Measurements from ENCODE around the gene ZNF668. TPM values are rescaled to one million over a fixed set of nuclear protein-coding genes. Genes with fewer than 3 reads are reported as not detected.

The ZNF668 gene
- total and polyA plus RNA-seq, 2 of the 13 experiments (the other 11 are each of a cell fraction or from before 2014, with no cell fraction given): 3.8 to 9.8 TPM

GRCh38 chr16:31032736-31033708 lies 41.0 kb downstream of the ZNF668 start, which contains the start of gene STX4 (continued):
- TF ChIP-seq ZNF766 (CRISPR knock-in tag; IDR thresholded peaks at IDR 0.05; ENCODE audit: borderline replicate concordance) (peak; percentile 78; the same call in 1 of the 2 replicates), ARHGAP35 (CRISPR knock-in tag; IDR thresholded peaks at IDR 0.05; ENCODE audit: borderline replicate concordance) (peak; percentile 96; the same call in 1 of the 2 replicates), MAX (IDR thresholded peaks at IDR 0.05) (peak; percentile 95), ZNF205 (CRISPR knock-in tag; IDR thresholded peaks at IDR 0.05) (peak; percentile 78), AKNA (CRISPR knock-in tag; IDR thresholded peaks at IDR 0.05; ENCODE audit: borderline replicate concordance) (peak; percentile 54; the same call in 1 of the 2 replicates), ZFP62 (CRISPR knock-in tag; IDR thresholded peaks at IDR 0.05) (no peak), KLF15 (CRISPR knock-in tag; IDR thresholded peaks at IDR 0.05; ENCODE audit: borderline replicate concordance) (0 out of 2 replicates have a peak, but pooled peaks have one; percentile 53), EEA1 (CRISPR knock-in tag; IDR thresholded peaks at IDR 0.05; ENCODE audit: borderline replicate concordance) (peak; percentile 70; the same call in 1 of the 2 replicates), BCL6 (CRISPR knock-in tag; IDR thresholded peaks at IDR 0.05) (peak; percentile 52), ASH2L (IDR thresholded peaks at IDR 0.05; ENCODE audit: insufficient read length, low read depth, low read length) (peak; percentile 49), IRF1 (CRISPR knock-in tag; IDR thresholded peaks at IDR 0.05; ENCODE audit: low read depth) (no peak), TGIF2 (CRISPR knock-in tag; IDR thresholded peaks at IDR 0.05) (peak; percentile 56), MXI1 (IDR thresholded peaks at IDR 0.05; ENCODE audit: borderline replicate concordance, low read depth, low read length) (peak; percentile 75; the same call in 2 of the 3 replicates), NONO (IDR thresholded peaks at IDR 0.05) (no peak), NONO (CRISPR knock-in tag; conservative IDR thresholded peaks at IDR 0.05) (peak; percentile 77; the same call in 1 of the 2 replicates), SPEN (CRISPR knock-in tag; IDR thresholded peaks at IDR 0.05; ENCODE audit: low read depth) (peak; percentile 95), HOXA9 (CRISPR knock-in tag; IDR thresholded peaks at IDR 0.05; ENCODE audit: borderline replicate concordance) (no peak), ZNF496 (CRISPR knock-in tag; IDR thresholded peaks at IDR 0.05; ENCODE audit: insufficient replicate concordance) (no peak), KLF9 (CRISPR knock-in tag; IDR thresholded peaks at IDR 0.05; ENCODE audit: low read depth) (no peak), THYN1 (CRISPR knock-in tag; IDR thresholded peaks at IDR 0.05; ENCODE audit: borderline replicate concordance, low read depth) (0 out of 2 replicates have a peak, but pooled peaks have one; percentile 42), SKI (IDR thresholded peaks at IDR 0.05; ENCODE audit: partially characterized antibody) (no peak), PREB (CRISPR knock-in tag; IDR thresholded peaks at IDR 0.05) (no peak)

Measured in HepG2 (cell line).